SK-N-MC (cell line): ENCODE measurements around the gene CEP126.

Experiments used
- EZH2 ChIP-seq: fragments of 200-600 bp; sonication (generic); IDR thresholded peaks from one replicate; pipeline ENCODE4 v1.6.1; 2017; ENCODE audit warnings: antibody characterized with exemption
- POLR2AphosphoS5 ChIP-seq: IDR thresholded peaks from 2 replicates; pipeline ENCODE4 v1.6.1; 2012; ENCODE audit warnings: mild to moderate bottlenecking, low read depth, low read length, borderline replicate concordance

DNA sequence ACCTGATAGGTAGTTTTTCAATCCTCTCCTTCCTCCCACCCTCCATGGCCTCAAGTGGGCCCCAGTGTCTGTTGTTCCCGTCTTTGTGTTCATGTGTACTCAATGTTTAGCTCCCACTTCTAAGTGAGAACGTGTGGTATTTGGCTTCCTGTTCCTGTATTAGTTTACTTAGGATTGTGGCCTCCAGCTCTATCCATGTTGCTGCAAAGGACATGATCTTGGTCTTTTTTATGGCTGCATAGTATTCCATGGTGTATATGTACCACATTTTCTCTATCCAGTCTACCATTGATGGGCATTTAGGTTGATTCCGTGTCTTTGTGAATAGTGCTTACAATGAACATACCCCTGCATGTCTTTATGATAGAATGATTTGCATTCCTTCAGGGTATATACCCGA lies 78.4 kb downstream of the CEP126 start:
- no peak for TF ChIP-seq POLR2AphosphoS5
- no peak for TF ChIP-seq EZH2
